Measurements from ENCODE around the gene TMEM115.

Gene TMEM115

GRCh38 chr3:50321336-50322114 is 37.8 kb downstream of the TMEM115 start (continued):
- peak; percentile 67 for TF ChIP-seq KLF9 (tag by site-specific recombination; IDR thresholded peaks at IDR 0.05; ENCODE audit: low read depth)
- peak; percentile 84 for TF ChIP-seq KLF8 (tag by site-specific recombination; IDR thresholded peaks at IDR 0.05)
- TF ChIP-seq KLF17 (tag by site-specific recombination; IDR thresholded peaks at IDR 0.05): 0 out of 2 replicates have a peak, but pooled peaks have one; percentile 68
- peak; percentile 67 for TF ChIP-seq GLIS2 (tag by site-specific recombination; IDR thresholded peaks at IDR 0.05)
- no peak for TF ChIP-seq ZNF837 (tag by site-specific recombination; IDR thresholded peaks at IDR 0.05)
- peak; percentile 100 for TF ChIP-seq PRDM10 (tag by site-specific recombination; IDR thresholded peaks at IDR 0.05)
- TF ChIP-seq ZBTB17 (tag by site-specific recombination; IDR thresholded peaks at IDR 0.05): peak; percentile 60
- peak; percentile 37; the same call in 1 of the 2 replicates for TF ChIP-seq PATZ1 (tag by site-specific recombination; IDR thresholded peaks at IDR 0.05)
- peak; percentile 81 for TF ChIP-seq FEZF1 (tag by site-specific recombination; IDR thresholded peaks at IDR 0.05)
- no peak for TF ChIP-seq PRDM1 (tag by site-specific recombination; IDR thresholded peaks at IDR 0.05)

GRCh38 chr3:50320853-50321335 is 38.4 kb downstream of the TMEM115 start:
- Histone ChIP-seq H3K36me3 (ENCODE audit: control insufficient read depth in 2 of 2, insufficient read depth in 1 of 2, low read length in 2 of 2) (peaks cover 0 to 61% of the 10 kb centered on the region in 2 experiments; a peak in 1 of 3 replicates), H3K4me3 (ENCODE audit: low read depth, low read length) (peak overlapping the region; percentile 62), H3K27ac (ENCODE audit: extremely low read depth, low read depth, low read length) (peak overlapping the region; percentile 95; the same call in 1 of the 2 replicates), H3K4me1 (ENCODE audit: control insufficient read depth, insufficient read depth, low read length) (peaks cover 7% of the 10 kb centered on the region; the same call in 1 of the 2 replicates), H3K9me3 (ENCODE audit: control insufficient read depth, insufficient read depth, low read depth, low read length) (no peaks in the 10 kb centered on the region)
- peak; percentile 67 for TF ChIP-seq GLIS2 (tag by site-specific recombination; IDR thresholded peaks at IDR 0.05)
- peak; percentile 8; the same call in 1 of the 2 replicates for TF ChIP-seq ZXDB (tag by site-specific recombination; IDR thresholded peaks at IDR 0.05)
- TF ChIP-seq KLF10 (tag by site-specific recombination; IDR thresholded peaks at IDR 0.05): 0 out of 2 replicates have a peak, but pooled peaks have one; percentile 69
- peak; percentile 76 for TF ChIP-seq ZNF341 (tag by site-specific recombination; IDR thresholded peaks at IDR 0.05; ENCODE audit: low read depth)
- TF ChIP-seq ZNF433 (tag by site-specific recombination; IDR thresholded peaks at IDR 0.05; ENCODE audit: low read depth): no peak
- TF ChIP-seq ZBTB8A (tag by site-specific recombination; IDR thresholded peaks at IDR 0.05): peak; percentile 1; the same call in 1 of the 2 replicates
- peak; percentile 82; the same call in 1 of the 2 replicates for TF ChIP-seq ZNF560 (tag by site-specific recombination; IDR thresholded peaks at IDR 0.05; ENCODE audit: borderline replicate concordance)
- TF ChIP-seq ZNF707 (tag by site-specific recombination; IDR thresholded peaks at IDR 0.05): no peak
- TF ChIP-seq PATZ1 (tag by site-specific recombination; IDR thresholded peaks at IDR 0.05): peak; percentile 46
- TF ChIP-seq KLF16 (tag by site-specific recombination; IDR thresholded peaks at IDR 0.05): no peak
- TF ChIP-seq ZBTB26 (tag by site-specific recombination; optimal IDR thresholded peaks at IDR 0.05): peak; percentile 72
- TF ChIP-seq ZNF837 (tag by site-specific recombination; IDR thresholded peaks at IDR 0.05): no peak
- peak; percentile 74 for TF ChIP-seq KLF9 (tag by site-specific recombination; IDR thresholded peaks at IDR 0.05; ENCODE audit: low read depth)
- peak; percentile 75; the same call in 1 of the 2 replicates for TF ChIP-seq KLF8 (tag by site-specific recombination; IDR thresholded peaks at IDR 0.05)
- TF ChIP-seq ZNF398 (tag by site-specific recombination; IDR thresholded peaks at IDR 0.05): peak; percentile 22; the same call in 1 of the 2 replicates
- TF ChIP-seq GLIS1 (tag by site-specific recombination; IDR thresholded peaks at IDR 0.05): peak; percentile 88
- ChIA-PET POLR2A (interaction anchor here (0.6 to 3.2 kb wide), 9 partner anchors 10 to 370 kb away, joined by 3 to 17 read pairs (median 5); partner anchors contain the start of genes CYB561D2, HYAL3, NAA80 and NPRL2), CTCF (interaction anchor here (0.5 to 1.3 kb wide), 8 partner anchors 15 to 1493 kb away, joined by 3 to 7 read pairs (median 3); no protein-coding TSS in a partner anchor)

All from HEK293 (cell line).